Measurements from ENCODE around the gene FOXP1. TPM values are rescaled to one million over a fixed set of nuclear protein-coding genes. Genes with fewer than 3 reads are reported as not detected.

The FOXP1 gene
- polyA plus RNA-seq, 12 donors, result 17.7 to 192 (median 22.0) TPM

- no peak for DNase-seq
Observed at GRCh38 chr3:71107926-71108325, 475.6 kb downstream of the FOXP1 start.

GRCh38 chr3:71104976-71105375, 478.6 kb downstream of the FOXP1 start:
- no peak for DNase-seq

GRCh38 chr3:71104556-71104955, 479.0 kb downstream of the FOXP1 start:
- DNase-seq, result peak; percentile 46

GRCh38 chr3:71104121-71104541, 479.4 kb downstream of the FOXP1 start:
- DNase-seq, result peak; percentile 51

GRCh38 chr3:71103430-71103921, 480.1 kb downstream of the FOXP1 start:
- peak; percentile 71 for DNase-seq

- peak; percentile 82 for DNase-seq
Observed at GRCh38 chr3:71102111-71102983, 481.2 kb downstream of the FOXP1 start.

- peak; percentile 46 for DNase-seq
Observed at GRCh38 chr3:71101626-71102025, 481.9 kb downstream of the FOXP1 start.

GRCh38 chr3:71101014-71101413, 482.5 kb downstream of the FOXP1 start:
- DNase-seq, result no peak

- no peak for DNase-seq
Observed at GRCh38 chr3:71099997-71100719, 483.4 kb downstream of the FOXP1 start.

- no peak for DNase-seq
Observed at GRCh38 chr3:71097557-71097956, 486.0 kb downstream of the FOXP1 start.

GRCh38 chr3:71095511-71096291, 487.8 kb downstream of the FOXP1 start:
- no peak for DNase-seq

- no peak for DNase-seq
Observed at GRCh38 chr3:71094658-71095209, 488.8 kb downstream of the FOXP1 start.

GRCh38 chr3:71092665-71093064, 490.9 kb downstream of the FOXP1 start:
- no peak for DNase-seq

- no peak for DNase-seq
Observed at GRCh38 chr3:71090207-71090606, 493.3 kb downstream of the FOXP1 start.

GRCh38 chr3:71089271-71089847, 494.2 kb downstream of the FOXP1 start:
- DNase-seq, result no peak

GRCh38 chr3:71088742-71089141, 494.8 kb downstream of the FOXP1 start:
- DNase-seq, result no peak

- DNase-seq, result no peak
Observed at GRCh38 chr3:71088019-71088708, 495.4 kb downstream of the FOXP1 start.

- no peak for DNase-seq
Observed at GRCh38 chr3:71087143-71088018, 496.1 kb downstream of the FOXP1 start.

- DNase-seq, result no peak
Observed at GRCh38 chr3:71086777-71087142, 496.8 kb downstream of the FOXP1 start.

GRCh38 chr3:71083726-71084131, 499.8 kb downstream of the FOXP1 start:
- no peak for DNase-seq
